NB4 (cell line): ENCODE results near the gene DTNB.

Experiments
- POLR2A ChIP-seq: IDR thresholded peaks from 2 replicates; pipeline ENCODE4 v1.6.1; 2011; ENCODE audit warnings: mild to moderate bottlenecking; ENCODE audit not compliant: insufficient read length; ENCODE audit errors: extremely low read depth
- TF ChIP-seq, protein P1 (sequence below): IDR thresholded peaks from one replicate; pipeline ENCODE4 v1.5.1; 2012; ENCODE audit warnings: low read depth, low read length

GRCh38 chr2:25701801-25702200, 28.4 kb upstream of the DTNB start:
- TF ChIP-seq, protein P1, sequence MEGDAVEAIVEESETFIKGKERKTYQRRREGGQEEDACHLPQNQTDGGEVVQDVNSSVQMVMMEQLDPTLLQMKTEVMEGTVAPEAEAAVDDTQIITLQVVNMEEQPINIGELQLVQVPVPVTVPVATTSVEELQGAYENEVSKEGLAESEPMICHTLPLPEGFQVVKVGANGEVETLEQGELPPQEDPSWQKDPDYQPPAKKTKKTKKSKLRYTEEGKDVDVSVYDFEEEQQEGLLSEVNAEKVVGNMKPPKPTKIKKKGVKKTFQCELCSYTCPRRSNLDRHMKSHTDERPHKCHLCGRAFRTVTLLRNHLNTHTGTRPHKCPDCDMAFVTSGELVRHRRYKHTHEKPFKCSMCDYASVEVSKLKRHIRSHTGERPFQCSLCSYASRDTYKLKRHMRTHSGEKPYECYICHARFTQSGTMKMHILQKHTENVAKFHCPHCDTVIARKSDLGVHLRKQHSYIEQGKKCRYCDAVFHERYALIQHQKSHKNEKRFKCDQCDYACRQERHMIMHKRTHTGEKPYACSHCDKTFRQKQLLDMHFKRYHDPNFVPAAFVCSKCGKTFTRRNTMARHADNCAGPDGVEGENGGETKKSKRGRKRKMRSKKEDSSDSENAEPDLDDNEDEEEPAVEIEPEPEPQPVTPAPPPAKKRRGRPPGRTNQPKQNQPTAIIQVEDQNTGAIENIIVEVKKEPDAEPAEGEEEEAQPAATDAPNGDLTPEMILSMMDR, result no peak
- TF ChIP-seq POLR2A, result no peak
